MCF 10A (cell line): ENCODE data around the gene ADI1. TPM values are rescaled to one million over a fixed set of nuclear protein-coding genes. Genes with fewer than 3 reads are reported as not detected.
A peak's percentile ranks its signal among the peaks of the same experiment; 100 is the strongest.

Experiments used
- BruUV-seq: library from RNA; stranded (reverse); fragments of 400-500 nt; replicated peaks from 2 replicates; lab custom pipeline; 2021; lab: Mats Ljungman, UMichigan
- CTCF ChIA-PET: fragments of 300-600 bp; sonication (Branson Sonifier 250); formaldehyde crosslinking; extraction: SDS; loops from one replicate; lab custom pipeline; 2021; ENCODE audit warnings: antibody characterized with exemption, inconsistent platforms; lab: Yijun Ruan, JAX
- POLR2A ChIA-PET: fragments of 300-600, 350-650 bp; sonication (Branson Sonifier 250); formaldehyde crosslinking; extraction: SDS; loops from one replicate; lab custom pipeline; 2020; ENCODE audit warnings: antibody characterized with exemption, inconsistent platforms; lab: Yijun Ruan, JAX
- DNase-seq: peaks from one replicate; pipeline ENCODE4 v3.0.0-alpha.2; 2018; ENCODE audit not compliant: unreplicated experiment
- H3K27ac Mint-ChIP-seq: one replicate; pipeline ENCODE4 v1.8.0; 2022; ENCODE audit warnings: mild to moderate bottlenecking, low read depth, mixed read lengths; ENCODE audit not compliant: unreplicated experiment
- H3K27me3 Mint-ChIP-seq: one replicate; pipeline ENCODE4 v1.8.0; 2022; ENCODE audit warnings: mixed read lengths; ENCODE audit not compliant: insufficient read depth, unreplicated experiment
- H3K36me3 Mint-ChIP-seq: one replicate; pipeline ENCODE4 v1.8.0; 2022; ENCODE audit warnings: mild to moderate bottlenecking, moderate library complexity, mixed read lengths; ENCODE audit not compliant: insufficient read depth, unreplicated experiment
- H3K4me1 Mint-ChIP-seq: one replicate; pipeline ENCODE4 v1.8.0; 2022; ENCODE audit warnings: mixed read lengths; ENCODE audit not compliant: insufficient read depth, unreplicated experiment
- H3K4me3 Mint-ChIP-seq: one replicate; pipeline ENCODE4 v1.8.0; 2022; ENCODE audit warnings: mild to moderate bottlenecking, moderate library complexity, mixed read lengths; ENCODE audit not compliant: unreplicated experiment
- H3K9me3 Mint-ChIP-seq: one replicate; pipeline ENCODE4 v1.8.0; 2022; ENCODE audit warnings: mixed read lengths; ENCODE audit not compliant: unreplicated experiment
- CTCF ChIP-seq: fragments of 200-600 bp; IDR thresholded peaks from one replicate; pipeline ENCODE4 v1.8.0; 2022; ENCODE audit warnings: antibody characterized with exemption, mild to moderate bottlenecking; ENCODE audit not compliant: unreplicated experiment
- intact Hi-C: fragments of 100-400 bp; cut with micrococcal nuclease; formaldehyde crosslinking; loops from 2 replicates; pipeline ENCODE4 v1.14.1; 2022
- total RNA-seq: library from RNA; stranded (reverse); gene quantifications from 2 replicates; pipeline ENCODE4 v1.2.3, GENCODE V29; 2022

Gene ADI1
- total RNA-seq, 1 experiment from 2014 or later = 61.9 TPM

GRCh38 chr2:3487028-3487425 lies 32.3 kb downstream of the ADI1 start:
- intact Hi-C loops = no loop called here
- Mint-ChIP-seq H3K9me3 (no peaks in the 10 kb centered on the region), H3K4me1 (no peaks in the 10 kb centered on the region), H3K27me3 (no peaks in the 10 kb centered on the region), H3K36me3 (peaks cover 11% of the 10 kb centered on the region), H3K4me3 (no peak overlapping the region), H3K27ac (peak overlapping the region; percentile 54)
- TF ChIP-seq CTCF = no peak
- POLR2A ChIA-PET = interaction anchor here (0.6 to 1.7 kb wide), 3 partner anchors 9 to 173 kb away, joined by 4 to 5 read pairs (median 4); no protein-coding TSS in a partner anchor
- DNase-seq = no peak
- CTCF ChIA-PET = no interaction called here
- BruUV-seq = no TSS peak

- H3K27me3 Mint-ChIP-seq = no peaks in the 10 kb centered on the region
- POLR2A ChIA-PET = interaction anchor here (0.6 to 1.7 kb wide), 3 partner anchors 8 to 174 kb away, joined by 4 to 5 read pairs (median 4); no protein-coding TSS in a partner anchor
- no peaks in the 10 kb centered on the region for H3K4me1 Mint-ChIP-seq
- CTCF ChIA-PET = no interaction called here
- H3K27ac Mint-ChIP-seq = peak overlapping the region; percentile 54
- BruUV-seq = no TSS peak
- intact Hi-C loops = no loop called here
- no peaks in the 10 kb centered on the region for H3K9me3 Mint-ChIP-seq
- TF ChIP-seq CTCF = no peak
- DNase-seq = no peak
- no peak overlapping the region for H3K4me3 Mint-ChIP-seq
- H3K36me3 Mint-ChIP-seq = peaks cover 11% of the 10 kb centered on the region
Measured at GRCh38 chr2:3486047-3487027, 33.0 kb downstream of the ADI1 start.

GRCh38 chr2:3485166-3485565 lies 34.2 kb downstream of the ADI1 start:
- H3K27ac Mint-ChIP-seq = no peak overlapping the region
- DNase-seq = no peak
- no peaks in the 10 kb centered on the region for H3K27me3 Mint-ChIP-seq
- H3K9me3 Mint-ChIP-seq = no peaks in the 10 kb centered on the region
- CTCF ChIA-PET = no interaction called here
- H3K4me1 Mint-ChIP-seq = no peaks in the 10 kb centered on the region
- H3K36me3 Mint-ChIP-seq = peaks cover 11% of the 10 kb centered on the region
- no TSS peak for BruUV-seq
- H3K4me3 Mint-ChIP-seq = no peak overlapping the region
- intact Hi-C loops = no loop called here
- POLR2A ChIA-PET = no interaction called here
- TF ChIP-seq CTCF = no peak
